Stimulated activated CD8-positive, alpha-beta memory T cell treated with anti-CD3 and anti-CD28 coated beads, Interleukin-7, amount 100 ng/mL, for 4 hours (primary cell): Measurements from ENCODE around the gene RFXAP.

Experiments used
- DNase-seq, 2 donors: peaks; one replicate each; pipeline ENCODE4 v3.0.0-alpha.2; 2020; ENCODE audit warnings: low read depth in 2 of 2

Gene RFXAP

GRCh38 chr13:36870050-36870692, 51.1 kb downstream of the RFXAP start:
- DNase-seq, result no peak

GRCh38 chr13:36872621-36873020, 53.6 kb downstream of the RFXAP start:
- DNase-seq, result no peak

- no peak for DNase-seq
Observed at GRCh38 chr13:36875431-36875830, 56.4 kb downstream of the RFXAP start.

- no peak for DNase-seq
Observed at GRCh38 chr13:36875961-36876360, 56.9 kb downstream of the RFXAP start.
